ENCODE measurements around the gene UGP2.
A peak's percentile ranks its signal among the peaks of the same experiment; 100 is the strongest.
"Not testable (repeated sequence)": the region's sequence is repeated elsewhere in the genome, so short reads cannot be mapped to it uniquely, and the experiment has no call there.

The UGP2 gene

GRCh38 chr2:63841254-63842022 is at the start of gene UGP2:
Gene UGP2, plus strand, starts transcription at chr2:63841896. Its CDS starts 290 bp downstream, at chr2:63842186.
- peak; percentile 66 for DNase-seq (ENCODE audit: low read depth)

DNA sequence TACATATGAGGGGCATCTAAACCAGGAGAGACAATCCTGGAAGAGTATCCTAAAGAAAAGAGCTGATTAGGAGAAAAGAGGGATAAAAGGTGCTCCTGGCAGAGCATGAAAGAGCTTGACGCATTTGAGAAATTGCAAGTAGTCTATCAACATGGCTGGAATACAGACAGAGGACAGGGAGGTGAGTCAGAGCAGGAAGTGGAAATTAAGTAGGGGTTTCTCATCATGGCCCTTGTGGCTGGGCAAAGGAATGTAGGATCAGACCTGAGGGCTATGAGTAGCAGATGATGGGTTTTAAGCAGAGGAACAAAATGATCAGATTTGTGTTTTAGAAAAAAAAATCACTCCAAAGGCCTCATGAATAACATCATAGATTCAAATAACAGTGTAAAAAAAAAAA is 49.2 kb upstream of the UGP2 start:
- DNase-seq (ENCODE audit: low read depth) = no peak

DNA sequence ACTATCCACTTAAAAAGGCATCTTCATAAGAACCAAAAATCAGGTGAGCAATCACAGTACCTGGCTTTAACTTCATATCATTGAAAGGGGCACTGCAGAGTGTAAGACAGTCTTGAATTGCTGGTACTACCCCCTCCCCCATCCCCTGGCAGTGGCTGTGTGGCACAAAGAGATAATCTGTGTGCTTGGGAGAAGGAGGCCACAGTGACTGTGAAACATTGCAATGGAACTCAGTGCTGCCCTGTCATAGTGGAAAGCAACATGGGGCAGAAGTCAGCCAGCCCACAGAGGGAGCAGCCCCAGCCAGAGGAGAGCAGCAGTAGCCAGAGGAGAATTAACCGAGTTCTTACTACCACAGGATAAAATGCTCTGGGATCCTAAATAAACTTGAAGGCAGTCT is 45.3 kb upstream of the UGP2 start:
- DNase-seq (ENCODE audit: low read depth) = no peak

DNA sequence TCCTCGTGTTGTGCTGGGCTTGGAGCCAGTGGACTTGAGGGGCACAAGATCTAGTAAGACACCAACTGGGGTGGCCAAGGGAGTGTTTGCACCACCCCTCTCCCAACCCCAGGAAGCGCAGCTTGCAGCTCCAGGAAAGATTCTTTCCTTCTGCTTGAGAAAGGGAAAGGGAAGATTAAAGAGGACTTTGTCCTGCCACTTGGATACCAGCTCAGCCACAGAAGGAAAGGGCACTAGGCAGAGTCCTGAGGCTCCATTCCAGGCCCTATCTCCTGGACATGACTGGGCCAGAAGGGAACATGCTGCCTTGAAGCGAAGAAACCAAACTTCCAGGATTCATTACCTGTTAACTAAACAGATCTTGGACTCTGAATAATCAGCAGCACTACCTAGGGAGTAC is 44.9 kb upstream of the UGP2 start:
- DNase-seq (ENCODE audit: low read depth) = no peak

- DNase-seq (ENCODE audit: low read depth) = no peak
Measured at GRCh38 chr2:63801455-63801854, 40.2 kb upstream of the UGP2 start.

GRCh38 chr2:63805412-63805811 is 36.3 kb upstream of the UGP2 start:
- DNase-seq (ENCODE audit: low read depth) = no peak

DNA sequence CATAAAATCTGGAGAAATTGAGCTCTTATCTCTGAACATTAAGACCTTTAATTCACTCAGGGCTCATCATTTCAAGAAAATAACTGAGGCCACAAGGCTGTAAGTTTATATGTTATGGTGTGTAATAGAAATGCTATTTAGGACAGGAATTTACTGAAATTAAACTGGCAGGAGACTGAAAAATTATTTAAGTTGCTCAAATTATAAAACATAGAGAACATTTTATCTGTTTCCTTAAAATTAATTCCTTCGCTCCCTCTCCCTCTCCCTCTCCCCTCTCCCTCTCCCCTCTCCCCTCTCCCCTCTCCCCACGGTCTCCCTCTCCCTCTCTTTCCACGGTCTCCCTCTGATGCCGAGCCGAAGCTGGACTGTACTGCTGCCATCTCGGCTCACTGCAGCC is 33.7 kb upstream of the UGP2 start:
- not testable (repeated sequence) for DNase-seq (ENCODE audit: low read depth)

DNA sequence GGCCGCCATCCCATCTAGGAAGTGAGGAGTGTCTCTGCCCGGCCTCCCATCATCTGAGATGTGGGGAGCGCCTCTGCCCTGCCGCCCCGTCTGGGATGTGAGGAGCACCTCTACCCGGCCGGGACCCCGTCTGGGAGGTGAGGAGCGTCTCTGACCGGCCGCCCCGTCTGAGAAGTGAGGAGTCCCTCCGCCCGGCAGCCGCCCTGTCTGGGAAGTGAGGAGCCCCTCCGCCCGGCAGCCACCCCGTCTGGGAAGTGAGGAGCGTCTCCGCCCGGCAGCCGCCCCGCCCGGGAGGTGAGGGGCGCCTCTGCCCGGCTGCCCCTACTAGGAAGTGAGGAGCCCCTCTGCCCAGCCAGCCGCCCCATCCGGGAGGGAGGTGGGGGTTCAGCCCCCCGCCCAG is 32.8 kb upstream of the UGP2 start:
- not testable (repeated sequence) for DNase-seq (ENCODE audit: low read depth)

DNA sequence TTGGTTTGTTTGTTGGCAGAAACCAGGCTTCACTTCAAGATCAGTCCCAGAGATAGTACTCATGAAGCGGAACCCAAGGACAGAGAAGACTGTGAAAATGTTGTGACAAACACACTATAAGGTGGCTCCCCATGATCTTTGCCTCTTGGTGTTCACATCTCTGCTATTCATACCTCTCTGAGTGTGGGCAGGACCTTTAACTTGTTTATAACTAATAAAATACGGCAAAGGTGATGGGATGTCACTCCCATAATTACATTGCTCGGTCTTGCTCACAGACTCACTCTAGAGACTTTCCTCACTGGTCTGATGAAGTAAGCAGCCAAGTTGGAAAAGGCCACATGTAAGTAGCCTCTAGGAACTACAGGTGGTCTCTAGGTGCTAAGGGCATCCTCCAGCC is 30.6 kb upstream of the UGP2 start:
- DNase-seq (ENCODE audit: low read depth) = no peak

GRCh38 chr2:63811870-63812269 is 29.8 kb upstream of the UGP2 start:
- not testable (repeated sequence) for DNase-seq (ENCODE audit: low read depth)

DNA sequence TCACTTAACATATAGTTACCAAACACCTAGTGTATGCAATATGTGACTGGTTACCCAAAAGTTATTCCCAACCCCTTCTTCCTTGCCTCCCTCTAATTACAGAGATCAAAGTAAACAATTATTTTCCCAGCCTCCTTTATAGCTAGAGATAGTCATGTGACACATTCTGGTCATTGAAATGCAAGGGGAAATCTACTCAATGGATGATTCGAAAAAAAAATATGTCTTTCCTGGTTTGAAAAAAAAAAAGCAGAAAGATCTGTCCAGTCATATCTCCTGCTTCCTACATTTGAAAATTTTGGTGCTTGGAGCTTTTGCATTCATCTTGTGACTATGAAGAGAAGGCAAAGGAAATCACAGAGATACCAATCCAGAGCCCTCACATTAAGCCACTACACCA is 27.6 kb upstream of the UGP2 start:
- no peak for DNase-seq (ENCODE audit: low read depth)

GRCh38 chr2:63817382-63817781 is 24.3 kb upstream of the UGP2 start:
- DNase-seq (ENCODE audit: low read depth) = no peak

GRCh38 chr2:63818271-63818670 is 23.4 kb upstream of the UGP2 start:
- no peak for DNase-seq (ENCODE audit: low read depth)

DNA sequence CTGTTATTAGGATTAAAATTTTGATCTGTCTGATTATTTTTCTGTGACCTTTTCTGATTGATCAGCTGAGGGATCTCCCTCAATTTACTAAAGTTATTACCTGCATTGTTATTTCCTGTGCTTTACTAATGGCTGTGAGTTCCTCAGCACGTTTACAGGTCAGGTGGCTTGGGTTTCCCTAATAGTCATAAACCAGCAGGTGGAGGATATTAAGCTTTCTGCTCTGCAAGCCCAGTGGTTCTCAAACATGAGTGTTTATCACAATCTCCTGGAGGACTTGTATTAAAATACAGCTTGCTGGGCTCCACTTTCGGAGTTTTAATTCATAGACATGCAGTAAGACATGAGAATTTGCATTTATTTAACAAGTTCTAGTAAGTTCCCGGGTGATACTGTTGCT is 22.4 kb upstream of the UGP2 start:
- DNase-seq (ENCODE audit: low read depth) = no peak

DNA sequence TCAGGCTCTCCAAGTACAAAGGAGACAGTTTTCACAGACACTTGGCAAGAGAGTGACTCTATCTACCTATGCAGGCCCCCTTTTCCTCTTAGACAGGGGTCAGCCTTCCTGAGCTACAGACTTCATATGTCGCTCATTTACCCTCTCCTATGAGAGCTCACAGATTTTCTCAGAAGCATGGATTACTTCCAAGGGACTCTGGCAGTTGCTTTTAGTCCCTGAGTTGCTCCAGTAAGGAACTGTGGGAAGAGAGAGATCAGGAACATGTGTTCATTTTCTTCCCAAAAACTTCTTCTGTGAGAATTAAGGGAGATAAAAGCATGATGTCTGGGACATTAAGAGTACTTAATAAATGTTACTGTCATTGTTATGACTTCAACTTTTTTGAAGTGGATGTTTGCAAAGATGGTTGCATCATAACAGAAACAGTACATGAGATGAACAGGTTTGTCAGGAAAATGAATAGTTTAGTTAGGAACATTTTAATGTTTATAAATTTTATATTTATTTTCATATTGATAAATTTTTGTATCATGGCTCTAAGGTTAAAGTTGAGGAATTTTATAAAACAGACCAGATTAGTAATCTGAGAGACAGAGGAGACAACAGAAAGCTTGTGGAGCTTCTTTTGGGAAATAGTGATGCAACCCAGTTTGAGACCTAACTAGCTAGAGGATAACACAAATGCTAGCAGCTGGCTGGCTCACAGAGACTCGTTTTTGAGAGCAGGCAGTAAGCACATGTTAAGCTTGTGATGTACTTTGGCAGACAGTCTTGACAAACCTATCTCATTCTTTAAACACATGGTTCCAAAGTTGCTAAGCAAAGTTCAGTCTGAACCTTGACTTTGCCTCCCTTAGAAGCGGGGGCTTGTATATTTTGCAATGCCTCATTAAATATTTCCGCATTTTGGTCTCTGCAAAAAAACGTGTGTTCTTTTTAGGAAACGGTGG is 21.7 kb upstream of the UGP2 start:
- no peak for DNase-seq (ENCODE audit: low read depth)

GRCh38 chr2:63820969-63821368 is 20.7 kb upstream of the UGP2 start:
- DNase-seq (ENCODE audit: low read depth) = no peak

GRCh38 chr2:63821396-63821795 is 20.3 kb upstream of the UGP2 start:
- DNase-seq (ENCODE audit: low read depth) = no peak

- no peak for DNase-seq (ENCODE audit: low read depth)
Measured at GRCh38 chr2:63822478-63822877, 19.2 kb upstream of the UGP2 start.

DNA sequence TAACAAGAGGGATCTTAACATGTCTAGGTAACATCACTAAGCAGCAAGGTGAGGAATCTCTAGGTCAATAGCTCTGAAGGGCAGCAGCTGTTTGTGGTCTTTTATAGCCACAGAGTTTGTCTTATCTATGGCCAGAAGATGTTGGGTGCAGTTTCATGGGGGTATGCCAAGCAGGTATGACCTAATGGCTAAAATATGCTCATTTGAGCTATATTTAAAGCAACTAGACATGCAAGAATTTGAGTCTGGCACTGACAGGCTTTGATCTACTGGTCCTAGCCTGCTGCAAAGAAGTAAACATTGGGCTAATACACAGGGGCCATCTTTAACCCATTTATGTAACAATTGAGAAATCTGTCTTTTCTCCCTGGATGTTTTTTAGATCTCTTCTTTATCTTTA is 13.9 kb upstream of the UGP2 start:
- DNase-seq (ENCODE audit: low read depth) = no peak

DNA sequence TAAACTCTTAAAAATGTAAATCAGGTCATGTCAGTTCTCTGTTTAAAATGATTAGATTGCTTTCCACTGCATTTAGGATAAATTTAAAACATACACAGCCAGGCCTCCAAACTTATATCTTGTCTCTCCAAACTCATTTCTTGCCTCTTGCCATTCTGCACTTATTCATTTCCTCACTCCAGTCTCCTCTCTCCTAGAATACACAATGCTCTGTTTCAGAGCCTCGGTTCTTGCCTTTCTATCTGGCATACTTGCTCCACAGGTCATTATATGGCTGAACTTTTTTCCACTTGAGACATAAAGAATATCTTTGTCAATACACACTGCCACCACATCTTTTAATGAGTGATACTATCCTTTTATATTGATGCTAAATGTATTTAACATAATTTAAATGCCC is 10.5 kb upstream of the UGP2 start:
- no peak for DNase-seq (ENCODE audit: low read depth)

DNA sequence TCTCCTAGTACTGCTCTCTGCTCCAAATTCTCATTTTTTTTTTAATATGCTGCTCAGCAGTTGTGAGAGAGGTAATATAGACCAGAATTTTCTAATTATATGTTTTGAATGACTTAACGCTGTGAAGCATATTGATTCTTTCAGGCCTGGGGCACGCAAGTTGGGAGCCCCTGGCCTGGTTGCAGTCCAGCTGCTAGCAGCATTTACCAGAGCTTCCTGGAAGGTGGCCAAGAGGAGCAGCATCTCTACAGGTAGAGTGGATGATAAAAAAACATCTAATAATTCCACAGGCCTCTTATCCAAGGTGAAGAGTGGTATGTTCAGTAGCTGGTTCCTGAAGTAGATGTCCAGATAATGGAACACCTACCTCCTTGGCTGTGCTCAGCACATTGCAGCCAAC is 7.3 kb upstream of the UGP2 start:
- DNase-seq (ENCODE audit: low read depth) = no peak

DNA sequence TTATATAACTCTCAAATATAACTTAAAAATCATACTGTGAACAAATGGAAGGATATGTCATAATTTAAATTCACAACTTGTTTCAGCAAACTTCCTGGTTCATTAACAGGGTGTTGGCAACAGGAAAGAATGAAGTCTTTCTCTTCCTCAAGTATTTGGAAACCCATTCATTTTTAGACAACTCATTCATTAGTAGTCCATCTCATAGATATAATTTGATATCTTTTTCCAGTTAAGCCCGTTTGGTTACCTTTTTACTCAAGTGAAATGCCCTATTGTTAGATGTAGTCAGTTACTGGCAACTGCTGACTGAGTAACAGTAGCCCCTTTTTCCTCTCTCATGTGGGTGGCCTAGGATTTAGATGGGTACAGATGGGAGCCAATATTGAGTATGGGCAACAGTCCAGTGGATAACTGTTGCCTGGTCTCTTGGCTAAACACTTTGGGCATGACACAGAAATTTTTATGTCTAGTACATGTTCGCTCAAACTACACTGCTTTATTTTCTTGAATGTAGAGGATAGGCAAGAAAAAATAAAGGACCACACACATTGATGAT is 4.6 kb upstream of the UGP2 start:
- DNase-seq (ENCODE audit: low read depth) = no peak
